ENCODE results near the gene MCMBP. TPM values are rescaled to one million over a fixed set of nuclear protein-coding genes. Genes with fewer than 3 reads are reported as not detected.
A peak's percentile ranks its signal among the peaks of the same experiment; 100 is the strongest.
"Not testable (repeated sequence)": the region's sequence is repeated elsewhere in the genome, so short reads cannot be mapped to it uniquely, and the experiment has no call there.

Gene MCMBP
- total RNA-seq, 6 experiments from 2014 or later = 15.0 to 25.6 (median 19.5) TPM

DNA sequence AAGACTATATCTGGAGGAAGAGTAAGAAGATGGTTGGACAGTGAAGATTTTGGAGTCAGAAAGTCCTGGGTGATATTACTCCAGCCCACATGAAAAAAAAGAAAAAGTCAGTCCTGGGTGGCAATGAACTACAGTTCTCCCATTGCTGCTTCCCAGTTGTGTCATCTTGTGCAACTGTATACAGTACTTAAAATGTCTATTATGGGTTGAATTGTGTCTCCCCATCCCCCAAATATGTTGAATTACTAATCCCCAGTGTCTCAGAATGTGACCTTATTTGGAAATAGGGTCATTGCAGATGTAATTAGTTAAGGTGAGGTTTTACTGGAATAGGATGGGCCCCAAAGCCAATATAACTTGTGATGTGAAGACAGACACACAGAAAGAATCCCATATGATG, 35.5 kb upstream of the MCMBP start:
- no peak for TF ChIP-seq POLR2A (IDR thresholded peaks at IDR 0.05)
- TF ChIP-seq, protein P1, sequence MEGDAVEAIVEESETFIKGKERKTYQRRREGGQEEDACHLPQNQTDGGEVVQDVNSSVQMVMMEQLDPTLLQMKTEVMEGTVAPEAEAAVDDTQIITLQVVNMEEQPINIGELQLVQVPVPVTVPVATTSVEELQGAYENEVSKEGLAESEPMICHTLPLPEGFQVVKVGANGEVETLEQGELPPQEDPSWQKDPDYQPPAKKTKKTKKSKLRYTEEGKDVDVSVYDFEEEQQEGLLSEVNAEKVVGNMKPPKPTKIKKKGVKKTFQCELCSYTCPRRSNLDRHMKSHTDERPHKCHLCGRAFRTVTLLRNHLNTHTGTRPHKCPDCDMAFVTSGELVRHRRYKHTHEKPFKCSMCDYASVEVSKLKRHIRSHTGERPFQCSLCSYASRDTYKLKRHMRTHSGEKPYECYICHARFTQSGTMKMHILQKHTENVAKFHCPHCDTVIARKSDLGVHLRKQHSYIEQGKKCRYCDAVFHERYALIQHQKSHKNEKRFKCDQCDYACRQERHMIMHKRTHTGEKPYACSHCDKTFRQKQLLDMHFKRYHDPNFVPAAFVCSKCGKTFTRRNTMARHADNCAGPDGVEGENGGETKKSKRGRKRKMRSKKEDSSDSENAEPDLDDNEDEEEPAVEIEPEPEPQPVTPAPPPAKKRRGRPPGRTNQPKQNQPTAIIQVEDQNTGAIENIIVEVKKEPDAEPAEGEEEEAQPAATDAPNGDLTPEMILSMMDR (IDR thresholded peaks at IDR 0.05) = no peak
- H3K36me3 ChIP-seq = peaks cover 0 to 73% (median 27%) of the 10 kb centered on the region in 4 donors
- intact Hi-C loops (cut with DNase I) = no loop called here

DNA sequence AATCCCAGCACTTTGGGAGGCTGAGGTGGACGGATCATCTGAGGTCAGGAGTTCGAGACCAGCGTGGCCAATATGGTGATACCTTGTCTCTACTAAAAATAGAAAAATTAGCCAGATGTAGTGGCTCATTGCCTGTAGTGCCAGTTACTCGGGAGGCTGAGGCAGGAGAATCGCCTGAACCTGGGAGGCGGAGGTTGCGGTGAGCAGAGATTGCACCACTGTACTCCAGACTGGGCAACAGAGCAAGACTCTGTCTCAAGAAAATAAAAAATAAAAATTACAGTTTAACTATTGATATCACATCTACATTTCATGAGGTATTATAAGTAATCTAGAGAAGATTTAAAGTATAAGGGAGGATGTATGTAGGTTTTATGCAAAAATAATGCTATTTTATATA, 35.1 kb upstream of the MCMBP start:
- H3K27me3 ChIP-seq; intact Hi-C loops (cut with DNase I); H3K4me3 ChIP-seq; H3K4me1 ChIP-seq; DNase-seq; H3K9me3 ChIP-seq; ATAC-seq; H3K27ac ChIP-seq: not testable (repeated sequence)
- 94% methylated on average over 7 of the region's 7 CpGs for WGBS (ENCODE audit: insufficient coverage, low coverage, low lambda C conversion rate, missing lambda C conversion rate)
- H3K36me3 ChIP-seq = peaks cover 0 to 73% (median 29%) of the 10 kb centered on the region in 4 donors

More for the DNA sequence above, 35.5 kb upstream of the MCMBP start:
- ATAC-seq (no peak), DNase-seq (no peak)
- H3K27me3 ChIP-seq = no peaks in the 10 kb centered on the region
- no peak overlapping the region for H3K27ac ChIP-seq
- H3K4me3 ChIP-seq = no peak overlapping the region
- no peaks in the 10 kb centered on the region for H3K9me3 ChIP-seq
- H3K4me1 ChIP-seq = no peaks in the 10 kb centered on the region

DNA sequence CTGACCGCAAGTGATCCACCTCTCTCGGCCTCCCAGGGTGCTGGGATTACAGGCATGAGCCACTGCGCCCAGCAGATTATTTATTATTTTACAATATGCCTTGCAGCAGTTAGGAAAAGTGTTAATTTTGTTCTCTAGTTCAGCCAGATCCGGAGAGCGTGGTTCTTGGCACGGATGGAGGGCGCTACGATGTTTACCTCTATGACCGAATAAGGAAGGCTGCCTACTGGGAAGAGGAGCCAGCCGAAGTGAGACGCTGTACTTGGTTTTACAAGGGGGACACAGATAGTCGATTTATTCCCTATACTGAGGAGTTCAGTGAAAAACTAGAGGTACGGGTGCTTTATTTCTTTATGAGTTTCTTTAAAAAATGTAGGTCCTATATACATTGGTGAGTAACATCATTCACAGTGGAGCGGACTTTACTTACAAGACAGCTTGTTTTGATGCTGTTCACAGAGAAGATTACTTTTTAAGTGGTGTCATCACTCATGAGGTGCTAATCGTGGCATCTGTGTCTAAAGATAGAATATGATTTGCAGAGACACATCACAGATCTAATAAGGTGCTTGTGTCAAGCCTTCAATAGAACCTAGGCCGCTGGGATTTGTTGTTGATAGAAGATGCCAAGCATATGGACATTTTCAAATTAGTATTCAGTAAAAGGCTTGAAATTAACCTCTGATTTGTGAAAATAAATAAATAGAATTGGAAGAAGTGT, 31.5 kb upstream of the MCMBP start:
- H3K36me3 ChIP-seq = peaks cover 0 to 57% (median 25%) of the 10 kb centered on the region in 4 donors
- DNase-seq = no peak
- H3K27ac ChIP-seq = no peak overlapping the region
- 93% methylated on average over 14 of the region's 16 CpGs for WGBS (ENCODE audit: insufficient coverage, low coverage, low lambda C conversion rate, missing lambda C conversion rate)
- no peak for TF ChIP-seq POLR2A (IDR thresholded peaks at IDR 0.05)
- TF ChIP-seq, protein P1 (IDR thresholded peaks at IDR 0.05) = no peak
- H3K9me3 ChIP-seq = no peaks in the 10 kb centered on the region
- no peaks in the 10 kb centered on the region for H3K27me3 ChIP-seq
- ATAC-seq = no peak
- H3K4me3 ChIP-seq = no peak overlapping the region
- intact Hi-C loops (cut with DNase I) = no loop called here
- no peaks in the 10 kb centered on the region for H3K4me1 ChIP-seq

DNA sequence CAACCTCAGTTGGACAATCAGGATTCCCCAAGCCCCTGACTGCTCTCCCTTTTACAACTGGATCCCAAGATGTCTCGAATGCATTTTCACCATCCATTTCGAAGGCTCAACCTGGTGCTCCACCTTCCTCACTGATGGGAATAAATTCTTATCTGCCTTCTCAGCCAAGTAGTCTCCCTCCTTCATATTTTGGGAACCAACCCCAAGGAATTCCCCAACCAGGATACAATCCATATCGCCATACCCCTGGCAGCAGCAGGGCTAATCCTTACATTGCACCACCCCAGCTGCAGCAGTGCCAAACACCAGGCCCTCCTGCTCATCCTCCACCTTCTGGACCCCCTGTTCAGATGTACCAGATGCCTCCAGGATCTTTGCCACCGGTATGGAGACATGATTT, 25.9 kb upstream of the MCMBP start:
- TF ChIP-seq POLR2A (IDR thresholded peaks at IDR 0.05) = no peak
- TF ChIP-seq, protein P1 (IDR thresholded peaks at IDR 0.05) = no peak
- no peak for DNase-seq
- H3K36me3 ChIP-seq = peaks cover 0 to 21% (median 10%) of the 10 kb centered on the region in 4 donors
- H3K4me3 ChIP-seq = no peak overlapping the region
- H3K4me1 ChIP-seq = peaks cover 0 to 35% (median 15%) of the 10 kb centered on the region in 4 donors
- no peak for ATAC-seq
- intact Hi-C loops (cut with DNase I) = no loop called here
- no peak overlapping the region for H3K27ac ChIP-seq
- H3K9me3 ChIP-seq = no peaks in the 10 kb centered on the region
- no peaks in the 10 kb centered on the region for H3K27me3 ChIP-seq
- 91% methylated on average over 4 of the region's 4 CpGs for whole genome bisulfite sequencing (ENCODE audit: insufficient coverage, low coverage, low lambda C conversion rate, missing lambda C conversion rate)

DNA sequence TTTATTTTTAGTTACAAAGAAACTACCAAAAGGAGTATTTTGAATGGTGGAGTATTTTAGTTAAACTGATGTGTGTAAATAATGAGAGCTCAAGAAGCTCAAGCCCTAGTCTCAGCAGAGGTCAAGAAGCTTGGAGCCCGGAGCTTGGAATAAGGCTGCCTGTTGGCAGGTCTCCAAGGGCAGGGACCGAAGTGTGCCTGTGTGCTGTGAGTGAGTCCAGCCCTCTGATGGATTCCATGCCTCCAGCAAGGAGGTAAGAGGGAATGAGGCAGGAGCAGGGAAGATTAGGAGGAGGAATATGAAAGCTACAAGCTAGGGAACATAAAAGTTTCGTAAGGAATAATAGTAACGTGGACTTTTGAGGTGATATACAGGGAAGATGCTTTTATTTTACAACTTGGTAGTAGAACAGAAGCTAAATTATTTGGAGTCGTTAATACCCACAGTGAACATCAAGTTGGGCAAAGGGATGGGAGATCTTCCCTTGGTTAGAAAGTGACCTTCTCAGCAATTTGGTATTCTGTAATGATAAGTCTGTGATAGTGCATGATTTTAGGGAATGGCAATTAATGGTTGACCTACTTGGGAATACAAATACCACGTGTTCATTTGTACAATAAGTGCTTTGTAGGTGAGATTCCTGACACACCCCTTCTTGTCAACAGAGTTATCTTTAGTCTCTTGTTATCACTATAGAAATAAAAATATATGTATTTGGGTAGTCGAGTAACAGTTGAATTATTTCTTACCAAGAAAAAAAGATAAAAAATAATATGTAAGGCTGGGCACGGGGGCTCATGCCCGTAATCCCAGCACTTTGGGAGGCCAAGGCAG, 24.5 kb upstream of the MCMBP start:
- Histone ChIP-seq H3K4me1 (peaks cover 0 to 40% (median 17%) of the 10 kb centered on the region in 4 donors), H3K9me3 (no peaks in the 10 kb centered on the region), H3K36me3 (peaks cover 0 to 8% (median 2%) of the 10 kb centered on the region in 4 donors), H3K27ac (peak overlapping the region in 2 of 3 donors; percentile 30 to 64), H3K27me3 (no peaks in the 10 kb centered on the region), H3K4me3 (no peak overlapping the region)
- WGBS (ENCODE audit: insufficient coverage, low coverage, low lambda C conversion rate, missing lambda C conversion rate) = 51% methylated on average over 9 of the region's 9 CpGs
- intact Hi-C loops (cut with DNase I) = no loop called here
- ATAC-seq (peak in 2 of 4 donors; percentile 5 to 22), DNase-seq (peak; percentile 49 to 69 (median 64))
- TF ChIP-seq, protein P1 (IDR thresholded peaks at IDR 0.05) = no peak
- TF ChIP-seq POLR2A (IDR thresholded peaks at IDR 0.05) = no peak
